ENCODE measurements around the gene SHISA4. TPM values are rescaled to one million over a fixed set of nuclear protein-coding genes. Genes with fewer than 3 reads are reported as not detected.

Gene SHISA4
- polyA plus RNA-seq, 1 donor from 2014 or later, result 1.5 TPM

DNA sequence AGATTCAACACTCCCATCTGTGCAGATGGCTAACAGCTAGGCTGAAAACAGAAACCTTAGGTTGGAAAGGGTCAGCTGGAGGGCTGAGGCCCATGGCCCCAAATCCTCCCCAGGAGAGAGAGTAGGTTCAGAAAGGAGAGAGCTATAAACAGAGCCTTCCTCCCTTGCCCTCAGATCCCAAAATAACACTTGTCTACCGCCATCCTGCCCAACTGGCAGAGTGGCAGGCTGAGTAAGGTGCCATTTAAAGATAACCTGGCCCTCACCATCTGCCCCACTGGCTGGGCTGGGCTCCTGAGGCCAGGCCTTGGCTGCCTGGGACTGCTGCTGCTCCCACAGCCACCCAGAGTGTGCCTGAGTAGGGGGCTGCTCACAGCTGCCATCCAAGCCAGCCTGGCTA lies 4.3 kb upstream of the SHISA4 start:
- Histone ChIP-seq H3K9ac (ENCODE audit: low read length) (no peak overlapping the region), H3K4me3 (ENCODE audit: low read length) (no peak overlapping the region), H3K27ac (ENCODE audit: low read length) (no peak overlapping the region), H3K9me3 (ENCODE audit: low read length) (no peaks in the 10 kb centered on the region), H3K79me2 (replicated peaks; ENCODE audit: insufficient read depth, low read length) (no peaks in the 10 kb centered on the region), H2AFZ (ENCODE audit: low read depth, low read length) (no peak overlapping the region), H3K4me2 (ENCODE audit: low read length) (no peak overlapping the region), H3F3A (ENCODE audit: insufficient read depth, low read length, poor library complexity, severe bottlenecking) (no peaks in the 10 kb centered on the region), H3K9me2 (ENCODE audit: insufficient read depth, low read length) (no peaks in the 10 kb centered on the region), H3K36me3 (ENCODE audit: insufficient read depth, low read length) (no peaks in the 10 kb centered on the region), H4K20me1 (ENCODE audit: insufficient read depth) (no peaks in the 10 kb centered on the region), H3K27me3 (ENCODE audit: insufficient read depth, low read depth, low read length) (peaks cover 11% of the 10 kb centered on the region)
- no peak for TF ChIP-seq EZH2 (IDR thresholded peaks at IDR 0.05; ENCODE audit: borderline replicate concordance, insufficient read depth, low read length, poor library complexity, severe bottlenecking)
- TF ChIP-seq EP300 (conservative IDR thresholded peaks at IDR 0.05; ENCODE audit: poor library complexity, severe bottlenecking), result no peak
- TF ChIP-seq POLR2AphosphoS5 (IDR thresholded peaks at IDR 0.05), result no peak
- TF ChIP-seq MXI1 (conservative IDR thresholded peaks at IDR 0.05; ENCODE audit: poor library complexity, severe bottlenecking), result no peak
- TF ChIP-seq, protein P1, sequence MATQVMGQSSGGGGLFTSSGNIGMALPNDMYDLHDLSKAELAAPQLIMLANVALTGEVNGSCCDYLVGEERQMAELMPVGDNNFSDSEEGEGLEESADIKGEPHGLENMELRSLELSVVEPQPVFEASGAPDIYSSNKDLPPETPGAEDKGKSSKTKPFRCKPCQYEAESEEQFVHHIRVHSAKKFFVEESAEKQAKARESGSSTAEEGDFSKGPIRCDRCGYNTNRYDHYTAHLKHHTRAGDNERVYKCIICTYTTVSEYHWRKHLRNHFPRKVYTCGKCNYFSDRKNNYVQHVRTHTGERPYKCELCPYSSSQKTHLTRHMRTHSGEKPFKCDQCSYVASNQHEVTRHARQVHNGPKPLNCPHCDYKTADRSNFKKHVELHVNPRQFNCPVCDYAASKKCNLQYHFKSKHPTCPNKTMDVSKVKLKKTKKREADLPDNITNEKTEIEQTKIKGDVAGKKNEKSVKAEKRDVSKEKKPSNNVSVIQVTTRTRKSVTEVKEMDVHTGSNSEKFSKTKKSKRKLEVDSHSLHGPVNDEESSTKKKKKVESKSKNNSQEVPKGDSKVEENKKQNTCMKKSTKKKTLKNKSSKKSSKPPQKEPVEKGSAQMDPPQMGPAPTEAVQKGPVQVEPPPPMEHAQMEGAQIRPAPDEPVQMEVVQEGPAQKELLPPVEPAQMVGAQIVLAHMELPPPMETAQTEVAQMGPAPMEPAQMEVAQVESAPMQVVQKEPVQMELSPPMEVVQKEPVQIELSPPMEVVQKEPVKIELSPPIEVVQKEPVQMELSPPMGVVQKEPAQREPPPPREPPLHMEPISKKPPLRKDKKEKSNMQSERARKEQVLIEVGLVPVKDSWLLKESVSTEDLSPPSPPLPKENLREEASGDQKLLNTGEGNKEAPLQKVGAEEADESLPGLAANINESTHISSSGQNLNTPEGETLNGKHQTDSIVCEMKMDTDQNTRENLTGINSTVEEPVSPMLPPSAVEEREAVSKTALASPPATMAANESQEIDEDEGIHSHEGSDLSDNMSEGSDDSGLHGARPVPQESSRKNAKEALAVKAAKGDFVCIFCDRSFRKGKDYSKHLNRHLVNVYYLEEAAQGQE (IDR thresholded peaks at IDR 0.05; ENCODE audit: borderline replicate concordance), result no peak
- no peak for TF ChIP-seq RAD21 (conservative IDR thresholded peaks at IDR 0.05)
- TF ChIP-seq TAF1 (IDR thresholded peaks at IDR 0.05; ENCODE audit: low read depth), result no peak

DNA sequence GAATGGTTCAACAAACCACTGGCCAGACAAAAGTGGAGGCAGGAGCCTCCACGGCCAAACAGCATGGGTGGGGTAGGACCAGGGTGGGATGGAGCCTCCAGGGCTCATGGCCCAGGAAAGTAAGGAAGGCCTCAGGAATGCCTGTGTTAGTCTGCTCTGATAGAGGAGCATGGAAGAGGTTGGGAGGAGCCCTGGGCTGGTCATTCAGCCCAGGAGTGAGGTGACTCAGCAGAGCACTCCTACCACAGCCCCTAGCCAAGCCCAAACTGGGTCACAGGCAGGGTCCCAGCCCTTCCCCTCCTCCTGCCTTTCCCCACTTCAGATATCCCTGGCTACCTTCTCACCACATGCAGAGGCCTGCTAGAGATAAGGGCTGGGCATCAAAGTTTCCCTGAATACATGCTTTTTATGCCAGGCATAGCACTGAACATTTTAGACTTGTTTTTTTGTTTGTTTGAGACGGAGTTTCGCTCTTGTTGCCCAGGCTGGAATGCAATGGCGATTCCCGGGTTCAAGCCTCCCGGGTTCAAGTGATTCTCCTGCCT lies 3.1 kb upstream of the SHISA4 start:
- H3K9ac ChIP-seq (ENCODE audit: low read length), result no peak overlapping the region
- no peaks in the 10 kb centered on the region for H3K9me3 ChIP-seq (ENCODE audit: low read length)

More for the DNA sequence above, 3.1 kb upstream of the SHISA4 start:
- no peak overlapping the region for H3K27ac ChIP-seq (ENCODE audit: low read length)
- no peak overlapping the region for H3K4me3 ChIP-seq (ENCODE audit: low read length)
- no peaks in the 10 kb centered on the region for H3K9me2 ChIP-seq (ENCODE audit: insufficient read depth, low read length)
- peaks cover 17% of the 10 kb centered on the region for H3K27me3 ChIP-seq (ENCODE audit: insufficient read depth, low read depth, low read length)
- TF ChIP-seq TAF1 (IDR thresholded peaks at IDR 0.05; ENCODE audit: low read depth) (no peak), EP300 (conservative IDR thresholded peaks at IDR 0.05; ENCODE audit: poor library complexity, severe bottlenecking) (no peak), SMC3 (conservative IDR thresholded peaks at IDR 0.05; ENCODE audit: poor library complexity) (no peak), RAD21 (conservative IDR thresholded peaks at IDR 0.05) (no peak), EZH2 (IDR thresholded peaks at IDR 0.05; ENCODE audit: borderline replicate concordance, insufficient read depth, low read length, poor library complexity, severe bottlenecking) (no peak), MXI1 (conservative IDR thresholded peaks at IDR 0.05; ENCODE audit: poor library complexity, severe bottlenecking) (no peak), POLR2AphosphoS5 (IDR thresholded peaks at IDR 0.05) (no peak)
- TF ChIP-seq, protein P1 (IDR thresholded peaks at IDR 0.05; ENCODE audit: borderline replicate concordance), result no peak
- TF ChIP-seq, protein P2, sequence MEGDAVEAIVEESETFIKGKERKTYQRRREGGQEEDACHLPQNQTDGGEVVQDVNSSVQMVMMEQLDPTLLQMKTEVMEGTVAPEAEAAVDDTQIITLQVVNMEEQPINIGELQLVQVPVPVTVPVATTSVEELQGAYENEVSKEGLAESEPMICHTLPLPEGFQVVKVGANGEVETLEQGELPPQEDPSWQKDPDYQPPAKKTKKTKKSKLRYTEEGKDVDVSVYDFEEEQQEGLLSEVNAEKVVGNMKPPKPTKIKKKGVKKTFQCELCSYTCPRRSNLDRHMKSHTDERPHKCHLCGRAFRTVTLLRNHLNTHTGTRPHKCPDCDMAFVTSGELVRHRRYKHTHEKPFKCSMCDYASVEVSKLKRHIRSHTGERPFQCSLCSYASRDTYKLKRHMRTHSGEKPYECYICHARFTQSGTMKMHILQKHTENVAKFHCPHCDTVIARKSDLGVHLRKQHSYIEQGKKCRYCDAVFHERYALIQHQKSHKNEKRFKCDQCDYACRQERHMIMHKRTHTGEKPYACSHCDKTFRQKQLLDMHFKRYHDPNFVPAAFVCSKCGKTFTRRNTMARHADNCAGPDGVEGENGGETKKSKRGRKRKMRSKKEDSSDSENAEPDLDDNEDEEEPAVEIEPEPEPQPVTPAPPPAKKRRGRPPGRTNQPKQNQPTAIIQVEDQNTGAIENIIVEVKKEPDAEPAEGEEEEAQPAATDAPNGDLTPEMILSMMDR (IDR thresholded peaks at IDR 0.05; ENCODE audit: poor library complexity, severe bottlenecking), result no peak
- H2AFZ ChIP-seq (ENCODE audit: low read depth, low read length), result no peak overlapping the region
- H3K36me3 ChIP-seq (ENCODE audit: insufficient read depth, low read length), result no peaks in the 10 kb centered on the region
- H4K20me1 ChIP-seq (ENCODE audit: insufficient read depth), result no peaks in the 10 kb centered on the region
- no peaks in the 10 kb centered on the region for H3K79me2 ChIP-seq (replicated peaks; ENCODE audit: insufficient read depth, low read length)
- no peaks in the 10 kb centered on the region for H3F3A ChIP-seq (ENCODE audit: insufficient read depth, low read length, poor library complexity, severe bottlenecking)
- no peak overlapping the region for H3K4me2 ChIP-seq (ENCODE audit: low read length)
